IPS-11a (cell line): ENCODE measurements around the gene SMOC2.

ENCODE experiments used
- H3K4me3 ChIP-seq: one replicate; pipeline ENCODE4 v1.5.1; 2013; ENCODE audit warnings: low read depth, low read length, control low read depth

Gene SMOC2

GRCh38 chr6:168641446-168641845, 200.5 kb downstream of the SMOC2 start:
- no peak overlapping the region for H3K4me3 ChIP-seq

GRCh38 chr6:168643401-168643800, 202.4 kb downstream of the SMOC2 start:
- H3K4me3 ChIP-seq: no peak overlapping the region

- no peak overlapping the region for H3K4me3 ChIP-seq
Measured at GRCh38 chr6:168645326-168645725, 204.3 kb downstream of the SMOC2 start.

GRCh38 chr6:168647271-168647670, 206.3 kb downstream of the SMOC2 start:
- H3K4me3 ChIP-seq: no peak overlapping the region

GRCh38 chr6:168648240-168649125, 207.5 kb downstream of the SMOC2 start:
- no peak overlapping the region for H3K4me3 ChIP-seq

- no peak overlapping the region for H3K4me3 ChIP-seq
Measured at GRCh38 chr6:168649209-168649608, 208.2 kb downstream of the SMOC2 start.

- no peak overlapping the region for H3K4me3 ChIP-seq
Measured at GRCh38 chr6:168650671-168651111, 209.7 kb downstream of the SMOC2 start.

- H3K4me3 ChIP-seq: no peak overlapping the region
Measured at GRCh38 chr6:168655462-168656152, 214.6 kb downstream of the SMOC2 start.

- no peak overlapping the region for H3K4me3 ChIP-seq
Measured at GRCh38 chr6:168658059-168658458, 217.1 kb downstream of the SMOC2 start.

- no peak overlapping the region for H3K4me3 ChIP-seq
Measured at GRCh38 chr6:168660400-168660945, 219.5 kb downstream of the SMOC2 start.

GRCh38 chr6:168662301-168662936, 221.4 kb downstream of the SMOC2 start:
- H3K4me3 ChIP-seq: no peak overlapping the region

- no peak overlapping the region for H3K4me3 ChIP-seq
Measured at GRCh38 chr6:168663041-168663440, 222.1 kb downstream of the SMOC2 start.

GRCh38 chr6:168664956-168665355, 224.0 kb downstream of the SMOC2 start:
- H3K4me3 ChIP-seq: no peak overlapping the region

GRCh38 chr6:168666170-168666569, 225.2 kb downstream of the SMOC2 start:
- no peak overlapping the region for H3K4me3 ChIP-seq

- H3K4me3 ChIP-seq: no peak overlapping the region
Measured at GRCh38 chr6:168666699-168667427, 225.9 kb downstream of the SMOC2 start.

- no peak overlapping the region for H3K4me3 ChIP-seq
Measured at GRCh38 chr6:168667428-168667805, 226.4 kb downstream of the SMOC2 start.

- no peak overlapping the region for H3K4me3 ChIP-seq
Measured at GRCh38 chr6:168670401-168670985, 229.5 kb downstream of the SMOC2 start.

GRCh38 chr6:168671028-168671862, 230.3 kb downstream of the SMOC2 start:
- H3K4me3 ChIP-seq: no peak overlapping the region

GRCh38 chr6:168671863-168672546, 231.0 kb downstream of the SMOC2 start:
- H3K4me3 ChIP-seq: no peak overlapping the region
